Measurements from ENCODE around the gene KCNN3.

GRCh38 chr1:154778275-154778674, 91.8 kb downstream of the KCNN3 start:
- TF ChIP-seq CTCF (IDR thresholded peaks at IDR 0.05) (peak in 1 of 6 experiments; percentile 11), POLR2A (IDR thresholded peaks at IDR 0.05) (no peak)
